ENCODE data around the gene DEPDC7.
A peak's percentile ranks its signal among the peaks of the same experiment; 100 is the strongest.

The DEPDC7 gene

GRCh38 chr11:33063326-33063881, 47.7 kb downstream of the DEPDC7 start:
- DNase-seq: peak; percentile 45

DNA sequence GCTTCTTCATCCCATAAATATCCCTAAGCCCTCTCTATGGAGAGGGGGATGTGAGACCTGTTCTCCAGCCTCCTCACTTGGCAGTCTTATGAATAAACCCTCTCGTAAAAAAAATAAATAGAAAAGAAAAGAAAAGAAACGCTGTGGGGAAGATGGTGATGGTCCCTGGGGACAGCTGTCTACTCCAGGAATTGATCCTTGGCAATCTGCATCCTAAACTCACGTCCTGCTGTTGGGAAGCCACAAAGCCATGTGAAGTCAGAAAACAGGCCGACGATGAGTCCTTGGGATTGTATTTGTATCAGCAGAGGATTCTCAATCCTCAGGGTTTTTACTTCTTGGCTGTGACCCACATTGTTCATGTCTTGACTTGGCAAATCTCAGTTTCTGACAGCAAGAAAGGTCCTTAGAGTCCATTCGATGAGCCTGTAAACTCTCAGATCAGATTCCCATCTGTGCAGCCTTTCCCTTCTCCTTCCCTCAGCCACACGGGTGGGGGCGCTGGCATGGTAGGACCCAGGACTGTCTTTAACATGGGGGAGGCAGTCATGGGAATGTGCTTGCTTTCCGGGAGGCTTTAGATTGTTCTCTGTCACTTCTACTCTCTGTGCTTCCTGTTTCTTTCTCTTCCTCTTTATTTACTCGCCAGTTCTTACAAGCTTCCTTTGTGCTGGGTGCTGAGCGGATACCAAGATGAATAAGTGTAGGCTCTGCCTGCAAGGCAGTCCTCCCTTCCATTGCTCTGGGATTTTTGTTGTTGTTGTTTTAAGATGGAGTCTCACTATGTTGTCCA, 48.6 kb downstream of the DEPDC7 start:
- no peak for DNase-seq

DNA sequence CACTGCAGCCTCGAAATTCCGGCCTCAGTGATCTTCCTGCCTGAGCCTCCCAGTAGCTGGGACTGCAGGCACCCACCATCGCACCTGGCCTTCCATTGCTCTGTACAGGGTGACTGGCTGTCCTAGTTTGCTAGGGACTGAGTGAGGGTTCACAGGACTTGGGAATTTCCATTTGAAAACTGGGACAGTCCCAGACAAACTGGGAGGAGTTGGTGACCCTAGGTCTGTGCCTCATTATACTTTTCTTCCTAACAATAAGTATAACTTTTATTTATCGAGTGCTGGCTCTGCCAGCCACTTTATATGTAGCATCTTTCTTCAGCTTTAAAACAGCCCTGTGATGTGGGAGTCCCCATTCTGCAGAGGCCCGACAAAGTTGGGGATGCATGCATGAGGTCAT, 49.2 kb downstream of the DEPDC7 start:
- no peak for DNase-seq

GRCh38 chr11:33065445-33066178, 49.9 kb downstream of the DEPDC7 start:
- DNase-seq: peak; percentile 50

DNA sequence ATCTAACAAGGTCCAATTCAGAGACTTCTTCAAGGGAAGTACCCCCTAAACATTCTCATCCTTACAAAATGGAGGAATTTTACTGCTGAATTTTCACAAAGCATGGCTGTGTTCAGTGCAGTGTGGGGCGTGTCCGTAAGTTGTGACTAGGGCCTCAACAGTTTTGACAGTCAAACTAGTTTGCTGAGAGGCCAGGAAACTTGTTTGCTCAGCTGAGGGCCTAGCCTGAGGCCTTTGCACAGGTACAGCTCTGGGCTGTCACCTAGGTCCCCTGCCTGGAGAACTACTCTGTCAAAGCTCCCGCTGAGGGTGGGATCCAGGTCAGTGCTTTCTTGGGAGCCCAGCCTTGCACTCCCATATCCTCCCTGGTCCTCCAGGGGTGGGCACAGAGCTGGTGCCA, 51.6 kb downstream of the DEPDC7 start:
- no peak for DNase-seq

- DNase-seq: no peak
Measured at GRCh38 chr11:33068611-33069340, 53.1 kb downstream of the DEPDC7 start.

GRCh38 chr11:33072465-33072864, 56.8 kb downstream of the DEPDC7 start:
- no peak for DNase-seq
